COLO668 (cell line): ENCODE measurements around the gene ABCA4.

ENCODE experiments used
- DNase-seq: peaks from one replicate; lab custom pipeline; 2025; ENCODE audit not compliant: unreplicated experiment; lab: John Stamatoyannopoulos, UW

ABCA4 gene

GRCh38 chr1:94124538-94124937, 3.6 kb upstream of the ABCA4 start:
- DNase-seq: no peak

- no peak for DNase-seq
These were observed 1.4 kb upstream of the ABCA4 start for GRCh38 chr1:94122201-94122970.

- no peak for DNase-seq
These were observed 468 bp upstream of the ABCA4 start for GRCh38 chr1:94121411-94121821.

- DNase-seq: no peak
These were observed 412 bp downstream of the ABCA4 start for GRCh38 chr1:94120570-94120901.

- DNase-seq: no peak
These were observed 965 bp downstream of the ABCA4 start for GRCh38 chr1:94119796-94120569.

- DNase-seq: no peak
These were observed 1.6 kb downstream of the ABCA4 start for GRCh38 chr1:94119306-94119705.

GRCh38 chr1:94118471-94118870, 2.5 kb downstream of the ABCA4 start:
- no peak for DNase-seq

- DNase-seq: no peak
These were observed 2.9 kb downstream of the ABCA4 start for GRCh38 chr1:94118013-94118412.

GRCh38 chr1:94117259-94117851, 3.6 kb downstream of the ABCA4 start:
- no peak for DNase-seq

GRCh38 chr1:94115900-94116436, 5.0 kb downstream of the ABCA4 start:
- no peak for DNase-seq

- DNase-seq: no peak
These were observed 5.6 kb downstream of the ABCA4 start for GRCh38 chr1:94115254-94115899.

GRCh38 chr1:94113589-94114226, 7.2 kb downstream of the ABCA4 start:
- DNase-seq: no peak

- no peak for DNase-seq
These were observed 9.1 kb downstream of the ABCA4 start for GRCh38 chr1:94111879-94112278.

GRCh38 chr1:94110946-94111740, 9.8 kb downstream of the ABCA4 start:
- DNase-seq: no peak

- DNase-seq: no peak
These were observed 10.8 kb downstream of the ABCA4 start for GRCh38 chr1:94110021-94110761.

- DNase-seq: no peak
These were observed 11.5 kb downstream of the ABCA4 start for GRCh38 chr1:94109478-94109877.

- DNase-seq: no peak
These were observed 13.8 kb downstream of the ABCA4 start for GRCh38 chr1:94107141-94107540.

- no peak for DNase-seq
These were observed 14.2 kb downstream of the ABCA4 start for GRCh38 chr1:94106716-94107115.

GRCh38 chr1:94105957-94106529, 14.9 kb downstream of the ABCA4 start:
- DNase-seq: no peak
